Esophagus muscularis mucosa (tissue), 3 donors: Measurements from ENCODE around the gene IFIH1.

ENCODE experiments used
- CTCF ChIP-seq, 3 experiments: fragments of 200-600 bp in 2 of 3; fragments of 450-650 bp in 1 of 3; sonication (generic) in 2 of 3; IDR thresholded peaks; one replicate each; pipeline ENCODE4 v1.5.1; 2017 to 2019; ENCODE audit warnings: antibody characterized with exemption in 3 of 3, mild to moderate bottlenecking in 2 of 3, moderate library complexity in 1 of 3
- POLR2A ChIP-seq: fragments of 450-650 bp; IDR thresholded peaks from one replicate; pipeline ENCODE4 v1.6.1; 2017; ENCODE audit warnings: antibody characterized with exemption, moderate library complexity, mild to moderate bottlenecking, low read depth

DNA sequence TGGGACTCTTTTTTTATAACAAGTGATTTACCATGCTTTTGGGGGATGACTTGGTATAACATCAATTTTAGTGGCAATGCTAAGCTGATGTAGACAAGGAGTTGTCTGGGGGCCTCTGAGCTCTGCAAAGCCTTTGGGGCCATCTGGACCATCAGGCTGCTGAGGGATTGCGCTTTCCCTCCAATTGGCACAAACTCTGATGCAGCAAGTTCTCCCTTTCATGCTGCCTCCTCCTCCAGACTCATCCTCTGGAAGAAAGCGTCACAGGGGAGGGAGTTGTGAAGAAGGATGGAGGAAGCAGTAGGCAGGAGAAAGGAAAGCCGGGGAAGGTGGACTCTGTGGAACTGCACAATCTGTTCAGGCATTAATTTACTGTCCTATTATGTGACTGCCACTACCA is 65.0 kb downstream of the IFIH1 start:
- TF ChIP-seq CTCF (IDR thresholded peaks at IDR 0.05) (no peak), POLR2A (no peak)
